Measurements from ENCODE around the gene FAM187B. TPM values are rescaled to one million over a fixed set of nuclear protein-coding genes. Genes with fewer than 3 reads are reported as not detected.

Gene FAM187B
- polyA plus RNA-seq, 1 of the 3 experiments (the other 2 are of a cell fraction), result not detected

- no peak for DNase-seq
- H3K9me2 ChIP-seq, result no peaks in the 10 kb centered on the region
- H3F3A ChIP-seq (replicated peaks; ENCODE audit: insufficient read depth), result no peaks in the 10 kb centered on the region
- H2AFZ ChIP-seq (ENCODE audit: low read depth), result no peak overlapping the region
- H3K4me3 ChIP-seq (ENCODE audit: low read depth in 2 of 2, low read length in 1 of 2), result no peak overlapping the region
- no peaks in the 10 kb centered on the region; the same call in 1 of the 2 replicates for H3K9me3 ChIP-seq
- TF ChIP-seq, protein P1, sequence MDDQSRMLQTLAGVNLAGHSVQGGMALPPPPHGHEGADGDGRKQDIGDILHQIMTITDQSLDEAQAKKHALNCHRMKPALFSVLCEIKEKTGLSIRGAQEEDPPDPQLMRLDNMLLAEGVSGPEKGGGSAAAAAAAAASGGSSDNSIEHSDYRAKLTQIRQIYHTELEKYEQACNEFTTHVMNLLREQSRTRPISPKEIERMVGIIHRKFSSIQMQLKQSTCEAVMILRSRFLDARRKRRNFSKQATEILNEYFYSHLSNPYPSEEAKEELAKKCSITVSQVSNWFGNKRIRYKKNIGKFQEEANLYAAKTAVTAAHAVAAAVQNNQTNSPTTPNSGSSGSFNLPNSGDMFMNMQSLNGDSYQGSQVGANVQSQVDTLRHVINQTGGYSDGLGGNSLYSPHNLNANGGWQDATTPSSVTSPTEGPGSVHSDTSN (IDR thresholded peaks at IDR 0.05), result no peak
- TF ChIP-seq USF2 (IDR thresholded peaks at IDR 0.05; ENCODE audit: borderline replicate concordance, low read depth, low read length), result no peak
- no peak for TF ChIP-seq EP300 (IDR thresholded peaks at IDR 0.05; ENCODE audit: borderline replicate concordance in 1 of 2, low read depth in 1 of 2, low read length in 1 of 2)
- TF ChIP-seq TAF1 (IDR thresholded peaks at IDR 0.05; ENCODE audit: borderline replicate concordance, low read depth, low read length), result no peak
- TF ChIP-seq NFIC (IDR thresholded peaks at IDR 0.05; ENCODE audit: borderline replicate concordance), result no peak
- TF ChIP-seq IRF3 (IDR thresholded peaks at IDR 0.05; ENCODE audit: low read depth, low read length), result no peak
- TF ChIP-seq POLR2AphosphoS5 (IDR thresholded peaks at IDR 0.05; ENCODE audit: low read depth, low read length), result no peak
- no peak for TF ChIP-seq MXI1 (IDR thresholded peaks at IDR 0.05; ENCODE audit: low read depth, low read length)
- no peak for TF ChIP-seq ELF1 (IDR thresholded peaks at IDR 0.05)
- no peaks in the 10 kb centered on the region for H3K36me3 ChIP-seq (replicated peaks in 1 of 2; ENCODE audit: control insufficient read depth in 1 of 2, insufficient read depth in 2 of 2, low read length in 1 of 2)
- no peaks in the 10 kb centered on the region for H3K4me1 ChIP-seq (ENCODE audit: control insufficient read depth in 1 of 2, insufficient read depth in 2 of 2, low read depth in 1 of 2, low read length in 1 of 2)
- POLR2A ChIA-PET, result no interaction called here
- H3K27ac ChIP-seq (ENCODE audit: low read depth in 2 of 2, low read length in 1 of 2), result no peak overlapping the region
- no peaks in the 10 kb centered on the region for H4K20me1 ChIP-seq (ENCODE audit: insufficient read depth)
- no peak overlapping the region for H3K4me2 ChIP-seq
- CTCF ChIA-PET, result no interaction called here
- 5% methylated on average over 4 of the region's 4 CpGs for WGBS (ENCODE audit: low lambda C conversion rate)
- peaks cover 51% of the 10 kb centered on the region for H3K27me3 ChIP-seq (ENCODE audit: insufficient read depth)
- no peaks in the 10 kb centered on the region for H3K79me2 ChIP-seq (ENCODE audit: insufficient read depth)
- H3K9ac ChIP-seq, result no peak overlapping the region
Observed at GRCh38 chr19:35246466-35247092, 18.0 kb upstream of the FAM187B start.

DNA sequence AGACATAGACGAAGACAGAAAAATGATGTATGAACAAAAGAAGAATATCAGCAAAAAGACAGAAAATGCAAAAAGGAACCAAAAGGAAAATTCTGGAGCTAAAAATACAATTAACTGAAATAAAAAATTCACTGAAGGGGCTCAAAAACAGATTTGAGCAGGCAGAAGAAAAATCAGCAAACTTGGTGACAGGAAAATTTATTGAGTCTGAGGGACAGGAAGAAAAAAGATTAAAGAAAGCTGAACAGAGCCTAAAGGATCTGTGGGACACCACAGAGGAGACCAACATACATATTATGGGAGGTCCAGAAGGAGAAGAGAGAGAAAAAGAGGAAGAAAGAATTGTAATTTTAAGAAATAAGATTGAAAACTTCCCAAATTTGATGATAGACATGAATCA lies 12.9 kb upstream of the FAM187B start:
- H3K79me2 ChIP-seq (ENCODE audit: insufficient read depth), result no peaks in the 10 kb centered on the region
- ChIA-PET POLR2A (no interaction called here), CTCF (interaction anchor here (0.9 to 1.2 kb wide), 2 partner anchors 10 to 174 kb away, joined by 3 read pairs; no protein-coding TSS in a partner anchor)
- no peak for DNase-seq
- no peaks in the 10 kb centered on the region for H3K36me3 ChIP-seq (replicated peaks in 1 of 2; ENCODE audit: control insufficient read depth in 1 of 2, insufficient read depth in 2 of 2, low read length in 1 of 2)
- no peaks in the 10 kb centered on the region for H3K9me2 ChIP-seq
- H3K9me3 ChIP-seq, result no peaks in the 10 kb centered on the region; the same call in 1 of the 2 replicates
- no peak overlapping the region for H2AFZ ChIP-seq (ENCODE audit: low read depth)
- H3K4me1 ChIP-seq (ENCODE audit: control insufficient read depth in 1 of 2, insufficient read depth in 2 of 2, low read depth in 1 of 2, low read length in 1 of 2), result no peaks in the 10 kb centered on the region
- no peak overlapping the region for H3K27ac ChIP-seq (ENCODE audit: low read depth in 2 of 2, low read length in 1 of 2)
- H4K20me1 ChIP-seq (ENCODE audit: insufficient read depth), result no peaks in the 10 kb centered on the region
- no peak overlapping the region for H3K9ac ChIP-seq
- no peak overlapping the region for H3K4me3 ChIP-seq (ENCODE audit: low read depth in 2 of 2, low read length in 1 of 2)
- no peak for TF ChIP-seq EP300 (IDR thresholded peaks at IDR 0.05; ENCODE audit: borderline replicate concordance in 1 of 2, low read depth in 1 of 2, low read length in 1 of 2)
- no peak for TF ChIP-seq TCF12 (IDR thresholded peaks at IDR 0.05)
- TF ChIP-seq MAX (IDR thresholded peaks at IDR 0.05; ENCODE audit: low read depth), result no peak
- no peak for TF ChIP-seq RXRA (IDR thresholded peaks at IDR 0.05; ENCODE audit: borderline replicate concordance, low read depth)
- no peak for TF ChIP-seq NRF1 (IDR thresholded peaks at IDR 0.05; ENCODE audit: low read depth, low read length)
- TF ChIP-seq FOXM1 (IDR thresholded peaks at IDR 0.05; ENCODE audit: low read depth), result no peak
- no peak for TF ChIP-seq ELF1 (IDR thresholded peaks at IDR 0.05)
- TF ChIP-seq YY1 (IDR thresholded peaks at IDR 0.05; ENCODE audit: low read depth), result no peak
- TF ChIP-seq FOSL2 (IDR thresholded peaks at IDR 0.05; ENCODE audit: borderline replicate concordance, low read depth), result no peak
- no peak for TF ChIP-seq SMC3 (IDR thresholded peaks at IDR 0.05; ENCODE audit: low read depth, low read length)
- no peak for TF ChIP-seq TAF1 (IDR thresholded peaks at IDR 0.05; ENCODE audit: borderline replicate concordance, low read depth, low read length)
- TF ChIP-seq POLR2AphosphoS5 (IDR thresholded peaks at IDR 0.05; ENCODE audit: low read depth, low read length), result no peak
- H3K4me2 ChIP-seq, result no peak overlapping the region
- WGBS (ENCODE audit: low lambda C conversion rate), result 0% methylated on average over 1 of the region's 1 CpG
- H3K27me3 ChIP-seq (ENCODE audit: insufficient read depth), result 0 out of 2 replicates have a peak, but pooled peaks cover 6% of the 10 kb centered on the region
- no peaks in the 10 kb centered on the region for H3F3A ChIP-seq (replicated peaks; ENCODE audit: insufficient read depth)
